ENCODE measurements around the gene VWA8. TPM values are rescaled to one million over a fixed set of nuclear protein-coding genes. Genes with fewer than 3 reads are reported as not detected.

The VWA8 gene
- polyA plus RNA-seq, 1 of the 3 experiments (the other 2 are of a cell fraction): 5.5 TPM

GRCh38 chr13:41851351-41851750 is 109.6 kb downstream of the VWA8 start:
- Histone ChIP-seq H4K20me1 (ENCODE audit: insufficient read depth) (no peaks in the 10 kb centered on the region), H3K27me3 (ENCODE audit: insufficient read depth) (no peaks in the 10 kb centered on the region), H3K4me1 (ENCODE audit: control insufficient read depth in 1 of 2, insufficient read depth in 2 of 2, low read depth in 1 of 2, low read length in 1 of 2) (peaks cover 0 to 3% of the 10 kb centered on the region in 2 experiments; a peak in 2 of 4 replicates), H3K79me2 (ENCODE audit: insufficient read depth) (no peaks in the 10 kb centered on the region), H3K4me3 (ENCODE audit: low read depth in 2 of 2, low read length in 1 of 2) (no peak overlapping the region), H3F3A (replicated peaks; ENCODE audit: insufficient read depth) (no peaks in the 10 kb centered on the region), H3K9me3 (no peaks in the 10 kb centered on the region), H3K4me2 (no peak overlapping the region), H3K27ac (ENCODE audit: low read depth in 2 of 2, low read length in 1 of 2) (no peak overlapping the region), H3K9ac (no peak overlapping the region), H3K36me3 (replicated peaks in 1 of 2; ENCODE audit: control insufficient read depth in 1 of 2, insufficient read depth in 2 of 2, low read length in 1 of 2) (peaks cover 2 to 13% of the 10 kb centered on the region in 2 experiments), H2AFZ (ENCODE audit: low read depth) (no peak overlapping the region), H3K9me2 (no peaks in the 10 kb centered on the region)
- DNase-seq: no peak
- ChIA-PET CTCF (no interaction called here), POLR2A (no interaction called here)
- 98% methylated on average over 3 of the region's 3 CpGs for WGBS (ENCODE audit: low lambda C conversion rate)
- TF ChIP-seq RCOR1 (IDR thresholded peaks at IDR 0.05; ENCODE audit: low read length) (no peak), GATA2 (CRISPR knock-in tag; IDR thresholded peaks at IDR 0.05) (no peak), EZH2phosphoT487 (IDR thresholded peaks at IDR 0.05; ENCODE audit: borderline replicate concordance, low read depth) (no peak), POLR2AphosphoS5 (IDR thresholded peaks at IDR 0.05; ENCODE audit: low read depth, low read length) (no peak), TCF12 (IDR thresholded peaks at IDR 0.05) (no peak), FOXM1 (IDR thresholded peaks at IDR 0.05; ENCODE audit: low read depth) (no peak), REST (IDR thresholded peaks at IDR 0.05; ENCODE audit: low read depth, low read length) (no peak), FOSL2 (IDR thresholded peaks at IDR 0.05; ENCODE audit: borderline replicate concordance, low read depth) (no peak), MEF2A (IDR thresholded peaks at IDR 0.05; ENCODE audit: borderline replicate concordance, low read depth) (no peak), RAD21 (IDR thresholded peaks at IDR 0.05; ENCODE audit: low read length) (no peak), MAX (IDR thresholded peaks at IDR 0.05; ENCODE audit: low read depth) (no peak)

GRCh38 chr13:41848435-41849255 is 112.3 kb downstream of the VWA8 start:
- H2AFZ ChIP-seq (ENCODE audit: low read depth): no peak overlapping the region
- peaks cover 0 to 3% of the 10 kb centered on the region in 2 experiments; a peak in 2 of 4 replicates for H3K4me1 ChIP-seq (ENCODE audit: control insufficient read depth in 1 of 2, insufficient read depth in 2 of 2, low read depth in 1 of 2, low read length in 1 of 2)
- TF ChIP-seq CTCF (IDR thresholded peaks at IDR 0.05) (peak; percentile 22; the same call in 1 of the 2 replicates), ZBTB33 (IDR thresholded peaks at IDR 0.05; ENCODE audit: borderline replicate concordance, low read depth) (no peak), FOXM1 (IDR thresholded peaks at IDR 0.05; ENCODE audit: low read depth) (no peak), IRF3 (IDR thresholded peaks at IDR 0.05; ENCODE audit: low read depth, low read length) (no peak), RCOR1 (IDR thresholded peaks at IDR 0.05; ENCODE audit: low read length) (no peak), NRF1 (IDR thresholded peaks at IDR 0.05; ENCODE audit: low read depth, low read length) (no peak), MXI1 (IDR thresholded peaks at IDR 0.05; ENCODE audit: low read depth, low read length) (no peak), RAD21 (IDR thresholded peaks at IDR 0.05; ENCODE audit: low read length) (0 out of 2 replicates have a peak, but pooled peaks have one; percentile 11), JUND (IDR thresholded peaks at IDR 0.05) (no peak)
- no peaks in the 10 kb centered on the region for H3K9me3 ChIP-seq
- H3K9ac ChIP-seq: no peak overlapping the region
- WGBS (ENCODE audit: low lambda C conversion rate): 99% methylated on average over 2 of the region's 2 CpGs
- H3K4me3 ChIP-seq (ENCODE audit: low read depth in 2 of 2, low read length in 1 of 2): no peak overlapping the region
- peaks cover under 1 to 8% of the 10 kb centered on the region in 2 experiments for H3K36me3 ChIP-seq (replicated peaks in 1 of 2; ENCODE audit: control insufficient read depth in 1 of 2, insufficient read depth in 2 of 2, low read length in 1 of 2)
- ChIA-PET CTCF (interaction anchor here (0.6 kb wide), 1 partner anchor 198 kb away, joined by 3 read pairs; no protein-coding TSS in a partner anchor), POLR2A (no interaction called here)
- H3K27me3 ChIP-seq (ENCODE audit: insufficient read depth): no peaks in the 10 kb centered on the region
- no peak for DNase-seq
- H3K4me2 ChIP-seq: peak overlapping the region; percentile 51; the same call in 1 of the 2 replicates
- no peaks in the 10 kb centered on the region for H3K9me2 ChIP-seq
- no peaks in the 10 kb centered on the region for H3K79me2 ChIP-seq (ENCODE audit: insufficient read depth)
- no peaks in the 10 kb centered on the region for H3F3A ChIP-seq (replicated peaks; ENCODE audit: insufficient read depth)
- H3K27ac ChIP-seq (ENCODE audit: low read depth in 2 of 2, low read length in 1 of 2): peak overlapping the region in 1 of 2 experiments; percentile 27; a peak in 1 of 4 replicates
- no peaks in the 10 kb centered on the region for H4K20me1 ChIP-seq (ENCODE audit: insufficient read depth)
